Lower leg skin (tissue), 3 donors: ENCODE measurements around the gene TMCC1.

Experiments used
- CTCF ChIP-seq, 3 donors: fragments of 450-650 bp; IDR thresholded peaks; one replicate each; pipeline ENCODE4 v1.5.1; 2016; ENCODE audit warnings: antibody characterized with exemption in 3 of 3, mild to moderate bottlenecking in 3 of 3, moderate library complexity in 2 of 3
- POLR2A ChIP-seq, 2 donors: fragments of 450-650 bp; IDR thresholded peaks; one replicate each; pipeline ENCODE4 v1.6.1; 2016 to 2017; ENCODE audit warnings: antibody characterized with exemption in 2 of 2, mild to moderate bottlenecking in 1 of 2, moderate library complexity in 1 of 2

GRCh38 chr3:129616291-129616690, 277.2 kb downstream of the TMCC1 start:
- TF ChIP-seq CTCF (IDR thresholded peaks at IDR 0.05) (no peak), POLR2A (IDR thresholded peaks at IDR 0.05) (no peak)
